ENCODE results near the gene NPLOC4. TPM values are rescaled to one million over a fixed set of nuclear protein-coding genes. Genes with fewer than 3 reads are reported as not detected.

Gene NPLOC4
- total and polyA plus RNA-seq, 9 of the 15 experiments (the other 6 are each of a cell fraction or from before 2014, with no cell fraction given), result 1.5 to 116 (median 64.5) TPM

DNA sequence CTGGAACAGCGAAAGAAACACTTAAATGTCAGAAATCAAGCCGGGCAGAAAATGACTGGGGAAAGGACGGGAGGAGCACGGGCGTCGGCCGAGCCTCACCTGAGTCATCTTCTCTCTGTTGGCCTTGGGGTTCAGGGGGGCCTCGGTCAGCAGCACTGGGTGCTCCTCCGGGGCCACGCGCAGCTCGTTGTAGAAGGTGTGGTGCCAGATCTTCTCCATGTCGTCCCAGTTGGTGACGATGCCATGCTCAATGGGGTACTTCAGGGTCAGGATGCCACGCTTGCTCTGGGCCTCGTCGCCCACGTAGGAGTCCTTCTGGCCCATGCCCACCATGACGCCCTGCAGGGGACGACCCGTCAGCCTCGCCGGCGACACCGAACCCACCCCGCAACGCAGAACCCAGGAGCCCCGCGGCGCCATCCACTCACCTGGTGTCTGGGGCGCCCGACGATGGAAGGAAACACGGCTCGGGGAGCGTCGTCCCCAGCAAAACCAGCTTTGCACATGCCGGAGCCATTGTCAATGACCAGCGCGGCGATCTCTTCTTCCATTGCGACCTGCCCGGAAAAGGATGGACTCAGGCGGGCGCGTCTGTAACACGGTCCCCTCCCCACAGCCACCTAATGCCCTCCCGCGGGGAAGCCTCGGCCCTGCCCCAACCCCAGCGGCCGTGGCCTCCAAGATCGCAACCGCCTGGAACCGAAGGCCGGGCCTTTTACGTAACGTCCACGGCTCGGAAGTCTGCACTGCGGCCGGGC, 124.9 kb downstream of the NPLOC4 start (continued):
- TF ChIP-seq, protein P1, sequence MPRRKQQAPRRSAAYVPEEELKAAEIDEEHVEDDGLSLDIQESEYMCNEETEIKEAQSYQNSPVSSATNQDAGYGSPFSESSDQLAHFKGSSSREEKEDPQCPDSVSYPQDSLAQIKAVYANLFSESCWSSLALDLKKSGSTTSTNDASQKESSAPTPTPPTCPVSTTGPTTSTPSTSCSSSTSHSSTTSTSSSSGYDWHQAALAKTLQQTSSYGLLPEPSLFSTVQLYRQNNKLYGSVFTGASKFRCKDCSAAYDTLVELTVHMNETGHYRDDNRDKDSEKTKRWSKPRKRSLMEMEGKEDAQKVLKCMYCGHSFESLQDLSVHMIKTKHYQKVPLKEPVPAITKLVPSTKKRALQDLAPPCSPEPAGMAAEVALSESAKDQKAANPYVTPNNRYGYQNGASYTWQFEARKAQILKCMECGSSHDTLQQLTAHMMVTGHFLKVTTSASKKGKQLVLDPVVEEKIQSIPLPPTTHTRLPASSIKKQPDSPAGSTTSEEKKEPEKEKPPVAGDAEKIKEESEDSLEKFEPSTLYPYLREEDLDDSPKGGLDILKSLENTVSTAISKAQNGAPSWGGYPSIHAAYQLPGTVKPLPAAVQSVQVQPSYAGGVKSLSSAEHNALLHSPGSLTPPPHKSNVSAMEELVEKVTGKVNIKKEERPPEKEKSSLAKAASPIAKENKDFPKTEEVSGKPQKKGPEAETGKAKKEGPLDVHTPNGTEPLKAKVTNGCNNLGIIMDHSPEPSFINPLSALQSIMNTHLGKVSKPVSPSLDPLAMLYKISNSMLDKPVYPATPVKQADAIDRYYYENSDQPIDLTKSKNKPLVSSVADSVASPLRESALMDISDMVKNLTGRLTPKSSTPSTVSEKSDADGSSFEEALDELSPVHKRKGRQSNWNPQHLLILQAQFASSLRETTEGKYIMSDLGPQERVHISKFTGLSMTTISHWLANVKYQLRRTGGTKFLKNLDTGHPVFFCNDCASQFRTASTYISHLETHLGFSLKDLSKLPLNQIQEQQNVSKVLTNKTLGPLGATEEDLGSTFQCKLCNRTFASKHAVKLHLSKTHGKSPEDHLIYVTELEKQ (CRISPR knock-in tag; IDR thresholded peaks at IDR 0.05), result no peak
- TF ChIP-seq, protein P2, sequence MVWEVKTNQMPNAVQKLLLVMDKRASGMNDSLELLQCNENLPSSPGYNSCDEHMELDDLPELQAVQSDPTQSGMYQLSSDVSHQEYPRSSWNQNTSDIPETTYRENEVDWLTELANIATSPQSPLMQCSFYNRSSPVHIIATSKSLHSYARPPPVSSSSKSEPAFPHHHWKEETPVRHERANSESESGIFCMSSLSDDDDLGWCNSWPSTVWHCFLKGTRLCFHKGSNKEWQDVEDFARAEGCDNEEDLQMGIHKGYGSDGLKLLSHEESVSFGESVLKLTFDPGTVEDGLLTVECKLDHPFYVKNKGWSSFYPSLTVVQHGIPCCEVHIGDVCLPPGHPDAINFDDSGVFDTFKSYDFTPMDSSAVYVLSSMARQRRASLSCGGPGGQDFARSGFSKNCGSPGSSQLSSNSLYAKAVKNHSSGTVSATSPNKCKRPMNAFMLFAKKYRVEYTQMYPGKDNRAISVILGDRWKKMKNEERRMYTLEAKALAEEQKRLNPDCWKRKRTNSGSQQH (CRISPR knock-in tag; IDR thresholded peaks at IDR 0.05), result peak; percentile 58; the same call in 1 of the 2 replicates
- no peak for TF ChIP-seq ZNF24 (IDR thresholded peaks at IDR 0.05)
- TF ChIP-seq RFX5 (IDR thresholded peaks at IDR 0.05; ENCODE audit: low read depth, low read length), result no peak
- no peak for TF ChIP-seq PTBP1 (IDR thresholded peaks at IDR 0.05; ENCODE audit: low read depth, low read length)
- no peak for TF ChIP-seq PHF20 (IDR thresholded peaks at IDR 0.05; ENCODE audit: partially characterized antibody)
- TF ChIP-seq ZFP36 (IDR thresholded peaks at IDR 0.05; ENCODE audit: low read depth, low read length, partially characterized antibody), result no peak
- no peak for TF ChIP-seq CSDE1 (IDR thresholded peaks at IDR 0.05)
- no peak for TF ChIP-seq WHSC1 (IDR thresholded peaks at IDR 0.05; ENCODE audit: low read length)
- TF ChIP-seq CBX3 (IDR thresholded peaks at IDR 0.05; ENCODE audit: borderline replicate concordance in 1 of 2, low read length in 2 of 2), result no peak
- no peak for TF ChIP-seq YBX1 (IDR thresholded peaks at IDR 0.05)
- TF ChIP-seq ZNF444 (CRISPR knock-in tag; IDR thresholded peaks at IDR 0.05), result no peak
- no peak for TF ChIP-seq HDAC1 (IDR thresholded peaks at IDR 0.05)
- TF ChIP-seq HDAC2 (IDR thresholded peaks at IDR 0.05), result no peak
- TF ChIP-seq HDGF (IDR thresholded peaks at IDR 0.05), result no peak
- TF ChIP-seq, protein P3, sequence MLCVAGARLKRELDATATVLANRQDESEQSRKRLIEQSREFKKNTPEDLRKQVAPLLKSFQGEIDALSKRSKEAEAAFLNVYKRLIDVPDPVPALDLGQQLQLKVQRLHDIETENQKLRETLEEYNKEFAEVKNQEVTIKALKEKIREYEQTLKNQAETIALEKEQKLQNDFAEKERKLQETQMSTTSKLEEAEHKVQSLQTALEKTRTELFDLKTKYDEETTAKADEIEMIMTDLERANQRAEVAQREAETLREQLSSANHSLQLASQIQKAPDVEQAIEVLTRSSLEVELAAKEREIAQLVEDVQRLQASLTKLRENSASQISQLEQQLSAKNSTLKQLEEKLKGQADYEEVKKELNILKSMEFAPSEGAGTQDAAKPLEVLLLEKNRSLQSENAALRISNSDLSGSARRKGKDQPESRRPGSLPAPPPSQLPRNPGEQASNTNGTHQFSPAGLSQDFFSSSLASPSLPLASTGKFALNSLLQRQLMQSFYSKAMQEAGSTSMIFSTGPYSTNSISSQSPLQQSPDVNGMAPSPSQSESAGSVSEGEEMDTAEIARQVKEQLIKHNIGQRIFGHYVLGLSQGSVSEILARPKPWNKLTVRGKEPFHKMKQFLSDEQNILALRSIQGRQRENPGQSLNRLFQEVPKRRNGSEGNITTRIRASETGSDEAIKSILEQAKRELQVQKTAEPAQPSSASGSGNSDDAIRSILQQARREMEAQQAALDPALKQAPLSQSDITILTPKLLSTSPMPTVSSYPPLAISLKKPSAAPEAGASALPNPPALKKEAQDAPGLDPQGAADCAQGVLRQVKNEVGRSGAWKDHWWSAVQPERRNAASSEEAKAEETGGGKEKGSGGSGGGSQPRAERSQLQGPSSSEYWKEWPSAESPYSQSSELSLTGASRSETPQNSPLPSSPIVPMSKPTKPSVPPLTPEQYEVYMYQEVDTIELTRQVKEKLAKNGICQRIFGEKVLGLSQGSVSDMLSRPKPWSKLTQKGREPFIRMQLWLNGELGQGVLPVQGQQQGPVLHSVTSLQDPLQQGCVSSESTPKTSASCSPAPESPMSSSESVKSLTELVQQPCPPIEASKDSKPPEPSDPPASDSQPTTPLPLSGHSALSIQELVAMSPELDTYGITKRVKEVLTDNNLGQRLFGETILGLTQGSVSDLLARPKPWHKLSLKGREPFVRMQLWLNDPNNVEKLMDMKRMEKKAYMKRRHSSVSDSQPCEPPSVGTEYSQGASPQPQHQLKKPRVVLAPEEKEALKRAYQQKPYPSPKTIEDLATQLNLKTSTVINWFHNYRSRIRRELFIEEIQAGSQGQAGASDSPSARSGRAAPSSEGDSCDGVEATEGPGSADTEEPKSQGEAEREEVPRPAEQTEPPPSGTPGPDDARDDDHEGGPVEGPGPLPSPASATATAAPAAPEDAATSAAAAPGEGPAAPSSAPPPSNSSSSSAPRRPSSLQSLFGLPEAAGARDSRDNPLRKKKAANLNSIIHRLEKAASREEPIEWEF (CRISPR knock-in tag; IDR thresholded peaks at IDR 0.05), result no peak
- no peak for TF ChIP-seq TSC22D4 (tag; IDR thresholded peaks at IDR 0.05)
- no peak for TF ChIP-seq MAFF (IDR thresholded peaks at IDR 0.05; ENCODE audit: low read length)

Measured in K562 (cell line).